GM12891 (cell line): ENCODE results near the gene GMDS.

Experiments used
- POU2F2 ChIP-seq: IDR thresholded peaks from 2 replicates; pipeline ENCODE4 v1.6.1; 2011; ENCODE audit warnings: low read depth, mild to moderate bottlenecking, control low read depth, low read length, moderate library complexity
- TAF1 ChIP-seq: IDR thresholded peaks from 2 replicates; pipeline ENCODE4 v1.6.1; 2011; ENCODE audit warnings: low read depth, low read length, control low read depth

- TF ChIP-seq TAF1 (no peak), POU2F2 (no peak)
Measured at GRCh38 chr6:2035046-2035445, 210.4 kb downstream of the GMDS start.
